Stimulated activated effector memory CD8-positive, alpha-beta T cell treated with anti-CD3 and anti-CD28 coated beads, Interleukin-12 subunit alpha, Interleukin-12 subunit beta, amount 100 ng/mL, for 72 hours (primary cell): Measurements from ENCODE around the gene RTN4RL1.

ENCODE experiments used
- ATAC-seq: fragments of 150-1000 bp; cut with Tn5 transposase; 2 replicates; pipeline ENCODE4 v1.10.0; 2021
- DNase-seq, 2 donors: peaks; one replicate each; pipeline ENCODE4 v3.0.0; 2021 to 2022; ENCODE audit warnings: low spot score in 2 of 2
- H3K27ac Mint-ChIP-seq: one replicate; pipeline ENCODE4 v1.8.0; 2022; ENCODE audit warnings: mild to moderate bottlenecking, mixed read lengths
- H3K36me3 Mint-ChIP-seq: one replicate; pipeline ENCODE4 v1.8.0; 2022; ENCODE audit warnings: mild to moderate bottlenecking, mixed read lengths
- H3K4me1 Mint-ChIP-seq: one replicate; pipeline ENCODE4 v1.8.0; 2022; ENCODE audit warnings: mixed read lengths
- H3K4me3 Mint-ChIP-seq: one replicate; pipeline ENCODE4 v1.8.0; 2022; ENCODE audit warnings: mild to moderate bottlenecking, mixed read lengths
- H3K9me3 Mint-ChIP-seq: one replicate; pipeline ENCODE4 v1.8.0; 2022; ENCODE audit warnings: mixed read lengths

Gene RTN4RL1

GRCh38 chr17:1933875-1934715, 91.0 kb downstream of the RTN4RL1 start:
- no peak overlapping the region for H3K4me3 Mint-ChIP-seq
- DNase-seq (no peak), ATAC-seq (no peak)
- no peaks in the 10 kb centered on the region for H3K36me3 Mint-ChIP-seq
- no peaks in the 10 kb centered on the region for H3K9me3 Mint-ChIP-seq
- H3K4me1 Mint-ChIP-seq, result no peaks in the 10 kb centered on the region
- H3K27ac Mint-ChIP-seq, result no peak overlapping the region

- no peak overlapping the region for H3K27ac Mint-ChIP-seq
- no peaks in the 10 kb centered on the region for H3K9me3 Mint-ChIP-seq
- DNase-seq (no peak), ATAC-seq (no peak)
- no peak overlapping the region for H3K4me3 Mint-ChIP-seq
- no peaks in the 10 kb centered on the region for H3K36me3 Mint-ChIP-seq
- no peaks in the 10 kb centered on the region for H3K4me1 Mint-ChIP-seq
Measured at GRCh38 chr17:1931844-1932579, 93.1 kb downstream of the RTN4RL1 start.

GRCh38 chr17:1930337-1930645, 94.8 kb downstream of the RTN4RL1 start:
- ATAC-seq (no peak), DNase-seq (no peak)
- Mint-ChIP-seq H3K36me3 (no peaks in the 10 kb centered on the region), H3K4me1 (no peaks in the 10 kb centered on the region), H3K27ac (no peak overlapping the region), H3K4me3 (no peak overlapping the region), H3K9me3 (no peaks in the 10 kb centered on the region)

GRCh38 chr17:1928976-1929375, 96.2 kb downstream of the RTN4RL1 start:
- no peaks in the 10 kb centered on the region for H3K4me1 Mint-ChIP-seq
- no peak overlapping the region for H3K4me3 Mint-ChIP-seq
- no peaks in the 10 kb centered on the region for H3K9me3 Mint-ChIP-seq
- no peak overlapping the region for H3K27ac Mint-ChIP-seq
- H3K36me3 Mint-ChIP-seq, result no peaks in the 10 kb centered on the region
- DNase-seq, result no peak
- no peak for ATAC-seq

GRCh38 chr17:1920948-1921351, 104.2 kb downstream of the RTN4RL1 start:
- ATAC-seq (no peak), DNase-seq (no peak)
- Mint-ChIP-seq H3K4me1 (no peaks in the 10 kb centered on the region), H3K4me3 (no peak overlapping the region), H3K36me3 (no peaks in the 10 kb centered on the region), H3K9me3 (no peaks in the 10 kb centered on the region), H3K27ac (no peak overlapping the region)

GRCh38 chr17:1919201-1919600, 105.9 kb downstream of the RTN4RL1 start:
- DNase-seq (no peak), ATAC-seq (no peak)
- Mint-ChIP-seq H3K27ac (no peak overlapping the region), H3K9me3 (no peaks in the 10 kb centered on the region), H3K4me1 (no peaks in the 10 kb centered on the region), H3K4me3 (no peak overlapping the region), H3K36me3 (no peaks in the 10 kb centered on the region)

GRCh38 chr17:1918346-1919162, 106.6 kb downstream of the RTN4RL1 start:
- Mint-ChIP-seq H3K9me3 (no peaks in the 10 kb centered on the region), H3K4me1 (no peaks in the 10 kb centered on the region), H3K36me3 (no peaks in the 10 kb centered on the region), H3K4me3 (no peak overlapping the region), H3K27ac (no peak overlapping the region)
- ATAC-seq, result no peak
- no peak for DNase-seq

- Mint-ChIP-seq H3K27ac (no peak overlapping the region), H3K4me3 (no peak overlapping the region), H3K36me3 (no peaks in the 10 kb centered on the region), H3K4me1 (no peaks in the 10 kb centered on the region), H3K9me3 (no peaks in the 10 kb centered on the region)
- ATAC-seq, result no peak
- no peak for DNase-seq
Measured at GRCh38 chr17:1916963-1917715, 108.0 kb downstream of the RTN4RL1 start.

- no peaks in the 10 kb centered on the region for H3K36me3 Mint-ChIP-seq
- no peak overlapping the region for H3K27ac Mint-ChIP-seq
- DNase-seq, result no peak
- ATAC-seq, result no peak
- no peaks in the 10 kb centered on the region for H3K9me3 Mint-ChIP-seq
- no peaks in the 10 kb centered on the region for H3K4me1 Mint-ChIP-seq
- no peak overlapping the region for H3K4me3 Mint-ChIP-seq
Measured at GRCh38 chr17:1916316-1916715, 108.8 kb downstream of the RTN4RL1 start.

GRCh38 chr17:1915889-1916288, 109.2 kb downstream of the RTN4RL1 start:
- no peaks in the 10 kb centered on the region for H3K4me1 Mint-ChIP-seq
- no peak for DNase-seq
- no peaks in the 10 kb centered on the region for H3K9me3 Mint-ChIP-seq

GRCh38 chr17:1914661-1915083, 110.5 kb downstream of the RTN4RL1 start:
- DNase-seq (no peak), ATAC-seq (no peak)
- Mint-ChIP-seq H3K4me3 (no peak overlapping the region), H3K27ac (no peak overlapping the region), H3K36me3 (no peaks in the 10 kb centered on the region), H3K9me3 (no peaks in the 10 kb centered on the region), H3K4me1 (no peaks in the 10 kb centered on the region)

More at GRCh38 chr17:1915889-1916288, 109.2 kb downstream of the RTN4RL1 start:
- no peak overlapping the region for H3K4me3 Mint-ChIP-seq
- ATAC-seq, result no peak
- H3K36me3 Mint-ChIP-seq, result no peaks in the 10 kb centered on the region
- H3K27ac Mint-ChIP-seq, result no peak overlapping the region

- DNase-seq, result no peak
- no peaks in the 10 kb centered on the region for H3K36me3 Mint-ChIP-seq
- H3K27ac Mint-ChIP-seq, result no peak overlapping the region
- no peaks in the 10 kb centered on the region for H3K9me3 Mint-ChIP-seq
- H3K4me1 Mint-ChIP-seq, result no peaks in the 10 kb centered on the region
- ATAC-seq, result no peak
- no peak overlapping the region for H3K4me3 Mint-ChIP-seq
Measured at GRCh38 chr17:1913702-1914101, 111.4 kb downstream of the RTN4RL1 start.

- Mint-ChIP-seq H3K27ac (no peak overlapping the region), H3K4me1 (no peaks in the 10 kb centered on the region), H3K9me3 (no peaks in the 10 kb centered on the region), H3K4me3 (no peak overlapping the region), H3K36me3 (no peaks in the 10 kb centered on the region)
- ATAC-seq (no peak), DNase-seq (no peak)
Measured at GRCh38 chr17:1912146-1912545, 113.0 kb downstream of the RTN4RL1 start.

- Mint-ChIP-seq H3K4me3 (no peak overlapping the region), H3K36me3 (no peaks in the 10 kb centered on the region)
- no peak for ATAC-seq
Measured at GRCh38 chr17:1909985-1910384, 115.1 kb downstream of the RTN4RL1 start.

More at GRCh38 chr17:1909985-1910384, 115.1 kb downstream of the RTN4RL1 start:
- Mint-ChIP-seq H3K9me3 (no peaks in the 10 kb centered on the region), H3K27ac (no peak overlapping the region), H3K4me1 (no peaks in the 10 kb centered on the region)
- DNase-seq, result no peak
